GM18499 (cell line): ENCODE data around the gene MYPOP.

Source experiments
- ATAC-seq: cut with Tn5 transposase; IDR thresholded peaks from one replicate; pipeline ENCODE4 v1.9.1; 2021; ENCODE audit warnings: moderate number of reproducible peaks; ENCODE audit not compliant: insufficient read depth, unreplicated experiment

Gene MYPOP

GRCh38 chr19:45866400-45867176 lies 35.8 kb downstream of the MYPOP start:
- ATAC-seq, result no peak

DNA sequence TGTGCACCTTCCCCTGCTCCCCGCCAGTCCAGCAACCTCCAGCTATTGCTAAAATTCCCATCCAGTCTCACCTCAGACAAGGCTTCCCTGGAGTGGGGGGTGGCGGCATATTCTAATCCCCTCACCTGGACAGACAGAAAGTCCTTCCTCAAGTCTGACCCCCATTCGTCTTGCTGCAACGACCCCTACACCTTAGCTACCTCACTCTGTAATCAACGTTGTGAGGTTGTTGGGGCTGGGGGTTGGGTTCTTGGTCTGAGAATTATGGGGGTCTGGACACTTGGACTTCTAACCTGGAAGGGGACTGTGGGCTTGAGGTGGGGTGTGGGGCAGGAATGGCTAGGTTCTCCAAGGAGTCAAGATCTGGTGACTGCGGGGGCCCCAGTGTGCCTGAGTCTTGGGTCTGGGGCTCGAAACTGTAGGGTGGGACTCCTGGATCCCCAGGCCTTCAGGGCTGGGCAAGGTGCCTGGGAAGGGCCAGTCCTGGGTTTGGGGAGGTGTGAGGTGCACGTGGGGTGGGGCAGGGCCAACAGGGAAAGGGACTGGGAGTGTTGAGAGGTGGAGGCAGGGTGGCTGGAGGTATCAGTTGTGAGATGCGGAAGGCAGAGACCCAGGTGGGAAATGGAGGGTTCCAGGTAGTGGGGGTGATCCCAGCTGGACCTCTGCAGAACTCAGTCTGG lies 37.0 kb downstream of the MYPOP start:
- no peak for ATAC-seq

DNA sequence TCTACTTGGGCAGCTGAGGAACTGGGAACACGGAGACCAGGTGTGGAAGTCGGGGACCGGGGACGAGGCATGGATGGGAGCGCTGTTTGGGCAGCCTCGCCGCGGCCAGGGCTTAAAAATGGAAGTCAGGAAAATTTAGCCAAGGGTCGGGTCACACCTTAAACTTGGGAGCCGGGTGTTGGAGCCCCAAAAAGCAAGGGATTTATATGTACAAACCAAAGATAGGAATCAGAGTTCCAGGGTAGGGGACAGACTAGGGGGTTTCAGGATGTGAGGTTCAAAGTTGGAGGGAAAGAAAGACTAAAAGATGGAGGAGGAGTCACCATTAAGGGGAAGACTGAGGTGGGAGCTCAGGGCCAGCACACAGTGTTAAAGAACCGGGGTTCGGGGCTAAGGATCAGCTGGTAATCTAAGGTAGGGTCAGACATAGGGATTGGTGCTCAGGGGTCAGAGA lies 37.8 kb downstream of the MYPOP start:
- no peak for ATAC-seq

DNA sequence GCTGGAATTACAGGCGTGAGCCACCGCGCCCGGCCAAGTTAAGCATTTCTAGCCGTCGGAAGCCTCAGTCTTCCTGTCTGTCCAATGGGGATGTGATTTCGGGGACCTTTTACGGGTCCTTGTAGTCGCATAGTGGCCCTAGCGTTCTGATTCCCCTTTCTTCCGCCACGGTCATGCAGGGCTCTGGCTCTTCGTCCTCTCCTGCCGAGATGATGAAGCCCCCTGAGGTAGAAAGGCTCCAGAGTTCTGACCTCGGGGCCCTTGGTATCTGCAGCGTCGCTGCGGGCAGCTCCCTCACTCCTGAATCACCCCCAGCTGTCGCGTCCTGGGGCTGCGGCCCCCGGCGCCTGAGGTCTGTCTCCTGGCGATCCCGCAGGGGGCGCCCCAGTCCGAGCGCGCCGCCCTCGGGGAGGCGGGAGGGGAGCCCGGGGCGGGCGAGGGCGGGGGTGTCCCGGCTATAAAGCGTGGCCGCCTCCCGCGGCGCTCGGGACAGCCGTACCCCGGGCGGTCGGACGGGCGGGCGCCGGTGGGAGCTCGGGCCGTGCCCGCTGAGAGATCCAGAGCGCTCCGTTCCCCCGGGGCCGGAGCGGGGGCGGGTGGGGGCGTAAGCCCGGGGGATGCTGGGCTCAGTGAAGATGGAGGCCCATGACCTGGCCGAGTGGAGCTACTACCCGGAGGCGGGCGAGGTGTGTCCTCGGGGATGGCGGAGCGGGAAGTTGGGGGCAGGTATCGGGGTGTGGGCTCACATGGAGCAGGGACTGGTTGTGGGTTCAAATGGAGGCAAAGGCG lies 38.4 kb downstream of the MYPOP start, which contains the start of gene FOXA3:
Gene FOXA3 (plus strand): TSS at position 487 of the 789 bp plus-strand sequence. CDS start 131 bp downstream, at position 618.
- no peak for ATAC-seq

DNA sequence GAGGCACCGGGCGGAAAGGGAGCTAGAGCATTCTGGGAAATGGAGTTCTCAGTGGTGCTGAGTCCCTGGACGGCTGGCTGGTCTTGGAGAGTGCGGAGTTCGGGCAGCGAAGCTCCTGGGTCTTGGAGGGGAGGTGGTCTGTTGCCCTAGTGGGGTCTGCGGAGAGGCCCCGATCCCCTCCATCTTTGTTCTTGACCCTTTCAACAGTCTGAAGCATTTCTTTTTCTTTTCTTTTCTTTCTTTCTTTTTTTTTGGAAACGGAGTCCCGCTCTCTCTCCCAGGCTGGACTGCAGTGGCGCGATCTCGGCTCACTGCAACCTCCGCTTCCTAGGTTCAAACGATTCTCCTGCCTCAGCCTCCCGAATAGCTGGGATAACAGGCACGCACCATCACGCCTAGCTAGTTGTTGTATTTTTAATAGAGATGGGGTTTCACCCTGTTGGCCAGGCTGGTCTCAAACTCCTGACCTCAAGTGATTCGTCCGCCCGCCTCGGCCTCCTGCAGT lies 39.0 kb downstream of the MYPOP start:
- ATAC-seq, result no peak

GRCh38 chr19:45862564-45863334 lies 39.7 kb downstream of the MYPOP start, which contains the start of gene SYMPK:
Gene SYMPK, minus strand, starts transcription at chr19:45863147. Its CDS starts 8,652 bp downstream, at chr19:45854495.
- ATAC-seq, result peak; percentile 79

DNA sequence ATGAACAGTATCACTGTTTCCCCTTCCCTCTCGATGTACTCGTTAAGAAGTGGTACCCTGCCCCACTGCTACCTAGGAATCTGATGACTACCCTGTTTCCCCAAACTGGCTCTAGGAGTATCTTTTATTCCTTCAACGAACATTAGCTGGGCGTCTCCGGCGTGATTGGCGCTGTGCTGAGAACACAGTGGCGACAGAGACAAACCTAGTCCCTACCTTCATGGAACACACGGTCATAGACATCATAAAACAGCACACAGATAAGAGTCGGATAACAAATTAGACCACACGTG lies 40.2 kb downstream of the MYPOP start:
- ATAC-seq, result no peak

GRCh38 chr19:45860359-45861259 lies 41.8 kb downstream of the MYPOP start:
- no peak for ATAC-seq

- no peak for ATAC-seq
These were observed 48.1 kb downstream of the MYPOP start for GRCh38 chr19:45854167-45854778.

DNA sequence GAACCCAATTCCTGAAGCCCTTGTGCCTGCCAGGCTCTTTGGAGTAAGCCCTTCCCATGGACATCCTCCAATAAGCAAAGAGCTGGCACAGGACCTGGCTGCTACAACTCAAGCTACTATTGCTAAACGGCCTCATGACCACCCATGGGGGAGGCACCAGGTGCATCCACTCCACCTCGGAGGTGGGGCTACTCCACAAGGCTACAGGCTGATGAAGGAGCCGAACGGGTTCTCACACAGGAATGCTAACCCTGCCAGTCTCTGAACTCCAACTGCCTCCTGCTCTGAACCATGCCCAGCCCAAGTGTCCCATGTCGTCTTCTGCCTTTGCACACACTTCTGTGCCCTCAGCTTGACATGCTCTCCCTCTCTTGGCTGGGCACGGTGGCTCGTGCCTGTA lies 49.4 kb downstream of the MYPOP start:
- no peak for ATAC-seq

- no peak for ATAC-seq
These were observed 50.2 kb downstream of the MYPOP start for GRCh38 chr19:45852145-45852750.

DNA sequence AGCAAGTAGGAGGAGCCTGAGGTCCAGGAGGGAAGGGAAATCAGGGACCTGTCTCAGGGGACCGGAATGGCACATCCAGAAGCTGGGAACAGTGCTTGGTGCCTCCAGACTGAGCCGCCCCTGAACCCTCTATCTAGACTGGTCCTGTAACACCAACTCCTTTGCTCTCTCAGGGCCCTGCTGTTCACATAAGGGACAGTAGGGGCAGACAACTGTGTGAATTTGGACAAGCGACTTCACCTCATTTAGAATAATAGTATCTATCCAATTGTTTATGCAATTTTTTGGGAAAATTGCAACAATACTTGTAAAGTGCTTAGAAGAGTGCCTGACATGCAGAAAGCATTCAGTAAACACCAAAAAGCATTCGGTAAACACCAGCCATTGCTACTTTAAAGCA lies 53.5 kb downstream of the MYPOP start:
- ATAC-seq, result no peak

GRCh38 chr19:45847663-45848062 lies 54.8 kb downstream of the MYPOP start:
- no peak for ATAC-seq

- ATAC-seq, result no peak
These were observed 60.2 kb downstream of the MYPOP start for GRCh38 chr19:45842198-45842597.
